HL-60/S4 (cell line): Measurements from ENCODE around the gene ZBED4.

Source experiments
- in situ Hi-C: fragments of 300-500 bp; cut with MboI; formaldehyde crosslinking; loops from 2 replicates; pipeline ENCODE4 v1.14.3; 2022; ENCODE audit warnings: low sequenced_read_pairs

ZBED4 gene

DNA sequence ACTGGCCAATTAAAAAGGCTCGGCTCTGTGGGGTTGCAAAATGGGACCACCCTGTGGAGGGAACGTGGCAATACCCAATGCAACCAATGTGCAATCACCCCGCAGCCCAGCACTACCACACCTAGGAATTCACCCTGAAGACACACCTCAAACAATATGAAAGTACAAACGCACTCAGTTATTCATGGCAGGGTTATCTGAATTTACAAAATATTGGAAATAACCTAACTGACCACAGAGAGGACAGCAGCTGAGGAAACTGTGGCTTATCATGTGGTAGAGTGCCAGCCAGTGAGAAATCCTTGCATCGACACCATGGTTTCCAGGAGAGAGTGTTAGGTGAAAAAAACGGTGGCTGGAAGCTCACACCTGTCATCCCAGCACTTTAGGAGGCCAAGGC is 45.9 kb downstream of the ZBED4 start:
- in situ Hi-C loops: no loop called here

DNA sequence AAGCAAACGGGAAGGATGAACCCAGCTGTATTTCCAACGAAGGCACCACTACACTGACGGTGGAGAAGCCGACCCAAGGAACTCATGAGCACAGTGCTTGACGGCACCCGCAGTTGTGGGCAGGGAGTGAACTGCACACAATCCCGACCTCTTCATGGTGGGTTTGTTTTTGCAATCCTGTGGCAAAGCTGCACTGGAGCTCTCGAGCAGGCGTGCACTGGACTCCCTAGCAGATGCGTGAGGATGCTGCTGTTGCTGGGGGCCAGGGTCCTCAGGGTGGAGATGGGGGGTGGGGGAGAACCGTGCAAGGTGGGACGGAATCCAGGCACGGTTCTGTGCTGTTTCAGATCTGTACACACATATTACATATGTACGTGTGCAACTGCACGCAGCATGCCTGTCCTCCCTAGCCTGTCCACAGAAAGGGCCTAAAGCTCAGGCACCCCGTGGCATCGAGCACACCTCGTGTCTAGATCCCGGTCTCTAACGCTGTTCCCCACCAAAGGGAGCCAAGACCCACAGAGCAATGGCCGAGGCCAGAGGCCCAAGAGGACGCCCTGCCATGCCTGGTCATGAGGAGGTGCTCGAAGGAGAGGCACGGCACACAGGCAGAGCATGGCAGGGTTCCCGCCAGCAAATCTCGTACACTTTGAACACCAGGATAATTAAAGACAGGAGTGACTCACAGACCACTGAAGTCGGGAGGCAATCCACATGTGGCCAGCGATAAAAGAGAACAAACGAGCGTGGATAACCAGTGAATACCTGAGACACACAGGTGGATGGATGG is 47.0 kb downstream of the ZBED4 start:
- in situ Hi-C loops: no loop called here

GRCh38 chr22:49901457-49901856 is 47.8 kb downstream of the ZBED4 start:
- in situ Hi-C loops: no loop called here

GRCh38 chr22:49903322-49904039 is 49.8 kb downstream of the ZBED4 start:
- in situ Hi-C loops: no loop called here

DNA sequence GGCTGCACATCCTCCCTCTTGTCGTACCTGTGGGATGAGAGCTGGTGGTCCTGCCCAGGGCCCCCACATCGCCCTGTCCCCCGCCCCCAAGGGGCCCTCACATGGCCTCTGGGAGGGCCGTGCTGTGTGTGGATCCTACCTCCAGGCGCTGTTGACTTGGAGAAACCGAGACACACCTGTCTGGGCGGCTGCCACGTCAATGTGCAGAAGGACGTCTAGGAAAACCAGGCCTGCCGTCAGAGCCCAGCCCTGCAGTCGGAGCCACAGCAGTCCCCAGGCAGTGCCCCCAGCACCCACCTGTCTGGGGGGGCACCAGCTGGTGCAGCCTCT is 50.4 kb downstream of the ZBED4 start:
- in situ Hi-C loops: no loop called here

- in situ Hi-C loops: no loop called here
Measured at GRCh38 chr22:49905465-49905864, 51.8 kb downstream of the ZBED4 start.

GRCh38 chr22:49906071-49906798 is 52.6 kb downstream of the ZBED4 start:
- in situ Hi-C loops: no loop called here

DNA sequence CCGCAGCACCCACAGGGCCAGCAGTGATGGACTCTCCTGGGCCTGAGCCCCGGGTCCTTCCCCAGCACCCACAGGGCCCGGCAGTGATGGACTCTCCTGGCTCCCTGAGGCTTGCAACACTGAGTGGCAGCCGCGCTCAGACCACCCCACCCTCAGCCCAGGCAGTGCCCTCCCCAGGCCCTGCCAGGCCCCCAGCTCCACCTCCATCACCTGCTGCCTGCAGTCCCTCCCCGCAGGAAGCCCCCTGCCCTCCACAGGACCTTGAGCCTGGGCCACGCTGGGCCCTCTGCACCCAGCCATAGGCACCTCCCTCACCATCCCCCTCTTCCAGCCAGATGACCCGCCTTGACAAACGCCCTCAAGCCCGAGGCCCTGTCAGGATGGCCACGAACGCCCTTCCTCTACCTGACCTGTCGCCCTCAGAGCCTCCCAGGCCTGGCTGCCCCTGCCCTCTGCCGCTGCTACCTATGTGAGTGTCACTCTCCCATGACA is 53.2 kb downstream of the ZBED4 start:
- in situ Hi-C loops: no loop called here

GRCh38 chr22:49907807-49908206 is 54.2 kb downstream of the ZBED4 start:
- in situ Hi-C loops: no loop called here

DNA sequence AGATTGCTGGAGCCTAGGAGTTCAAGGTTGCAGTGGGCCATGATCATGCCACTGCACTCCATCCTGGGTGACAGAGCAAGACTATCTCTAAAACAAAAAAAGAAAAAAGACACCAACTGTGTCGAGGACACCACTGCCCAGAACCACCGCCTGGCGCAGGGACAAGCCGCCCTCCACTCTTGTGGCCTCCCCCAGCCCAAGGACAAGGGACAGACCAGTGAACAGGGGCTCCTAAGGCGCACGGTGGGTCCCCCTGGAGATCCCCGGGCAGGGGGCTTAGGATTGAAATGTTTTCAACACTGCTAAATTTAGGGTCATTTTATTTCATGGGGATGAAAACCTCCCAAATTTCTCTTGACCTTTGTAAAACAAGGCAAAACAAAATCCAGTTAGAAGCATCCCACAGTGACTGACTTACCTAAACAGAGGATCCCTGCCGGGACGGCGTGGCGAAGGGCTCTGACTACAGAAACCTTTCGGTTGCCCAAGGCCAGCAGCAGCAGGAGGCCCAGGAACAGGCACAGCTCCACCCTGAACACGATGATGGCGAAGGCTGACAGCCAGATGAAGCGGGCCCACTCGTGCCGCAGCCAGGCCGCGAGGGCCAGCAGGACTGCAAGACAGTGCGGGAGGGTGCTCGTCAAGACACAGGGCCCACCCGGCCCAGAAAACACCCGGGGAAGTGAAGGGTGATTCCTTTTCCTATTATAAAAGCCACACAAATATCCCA is 56.0 kb downstream of the ZBED4 start:
- in situ Hi-C loops: loop anchor here (10.0 kb wide), 1 partner anchor 145 kb away; no protein-coding TSS in a partner anchor

GRCh38 chr22:49910229-49911155 is 56.8 kb downstream of the ZBED4 start:
- in situ Hi-C loops: loop anchor here (10.0 kb wide), 1 partner anchor 146 kb away; no protein-coding TSS in a partner anchor

- in situ Hi-C loops: loop anchor here (10.0 kb wide), 1 partner anchor 147 kb away; no protein-coding TSS in a partner anchor
Measured at GRCh38 chr22:49911881-49912625, 58.4 kb downstream of the ZBED4 start.

GRCh38 chr22:49913026-49913425 is 59.4 kb downstream of the ZBED4 start:
- in situ Hi-C loops: loop anchor here (10.0 kb wide), 1 partner anchor 148 kb away; no protein-coding TSS in a partner anchor

GRCh38 chr22:49913446-49913845 is 59.8 kb downstream of the ZBED4 start:
- in situ Hi-C loops: loop anchor here (10.0 kb wide), 1 partner anchor 149 kb away; no protein-coding TSS in a partner anchor

DNA sequence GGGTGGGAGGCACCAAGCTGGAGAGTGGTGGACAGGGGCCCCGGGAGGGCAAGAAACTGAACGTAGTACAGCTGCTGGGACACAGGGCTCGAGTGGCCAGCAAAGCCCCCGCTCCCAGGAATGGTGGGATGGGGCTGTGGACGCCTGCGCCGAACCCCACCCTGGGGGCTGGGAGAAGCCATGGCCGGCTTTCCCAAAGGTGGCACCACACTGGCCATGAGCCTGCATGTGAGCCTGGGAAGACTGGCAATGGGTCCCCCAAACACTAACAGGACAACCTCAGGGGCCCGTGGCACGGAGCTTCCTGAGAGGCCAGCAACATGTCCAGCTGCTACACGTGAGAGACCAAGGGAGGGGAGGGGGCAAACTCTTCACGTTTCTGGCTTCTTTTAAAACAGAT is 60.6 kb downstream of the ZBED4 start:
- in situ Hi-C loops: loop anchor here (10.0 kb wide), 1 partner anchor 149 kb away; no protein-coding TSS in a partner anchor

DNA sequence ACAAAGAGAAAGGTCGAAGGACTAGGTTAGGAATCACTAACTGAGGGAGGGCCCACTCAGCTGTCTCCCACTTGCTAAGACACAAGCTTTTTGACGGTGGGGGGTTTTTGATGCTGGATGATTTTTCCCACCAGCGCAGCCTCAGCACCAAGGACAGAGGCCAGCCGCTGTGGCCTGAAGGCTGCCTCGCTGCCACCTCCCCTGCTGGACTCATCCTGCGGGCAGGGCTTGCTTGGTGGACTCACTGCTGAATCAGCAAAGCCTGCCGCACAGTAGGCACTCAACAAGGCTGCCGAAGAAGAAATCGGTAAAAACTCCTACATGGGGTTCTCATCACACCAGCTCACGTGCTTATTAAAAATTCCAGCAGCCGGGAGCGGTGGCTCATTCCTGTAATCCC is 62.0 kb downstream of the ZBED4 start:
- in situ Hi-C loops: loop anchor here (10.0 kb wide), 1 partner anchor 151 kb away; no protein-coding TSS in a partner anchor

DNA sequence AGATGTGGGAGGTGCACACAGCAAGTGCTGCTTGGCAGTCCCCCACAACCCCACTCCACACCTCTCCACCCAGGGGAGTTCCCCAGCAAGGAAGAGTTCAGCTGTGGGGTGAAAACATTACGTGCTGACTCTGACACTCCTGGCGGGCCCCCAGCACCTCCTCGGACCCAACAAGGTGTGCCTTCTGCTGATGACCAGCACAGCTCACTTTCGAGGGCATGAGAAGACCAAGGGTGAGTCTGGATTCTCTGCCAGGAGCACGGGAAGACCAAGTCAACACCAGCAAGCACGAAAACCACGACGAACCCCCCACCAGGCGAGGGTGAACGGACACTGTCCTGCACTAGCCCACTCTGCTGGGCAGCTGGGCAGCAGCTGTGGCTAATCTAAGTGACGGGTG is 63.2 kb downstream of the ZBED4 start:
- in situ Hi-C loops: loop anchor here (10.0 kb wide), 1 partner anchor 152 kb away; no protein-coding TSS in a partner anchor
